H54 (cell line): ENCODE results near the gene XPNPEP3.

Source experiments
- DNase-seq: peaks from one replicate; pipeline ENCODE4 v3.0.0; 2011; ENCODE audit warnings: low spot score, mixed read lengths; ENCODE audit not compliant: insufficient read length
- FAIRE-seq: peaks from 3 replicates; lab custom pipeline; 2011; peaks lifted over from hg19 to GRCh38; lab: Jason Lieb, UNC
- POLR2A ChIP-seq: IDR thresholded peaks from 2 replicates; pipeline ENCODE4 v1.6.1; 2011; ENCODE audit warnings: low read depth, mild to moderate bottlenecking, low read length

XPNPEP3 gene

GRCh38 chr22:40932396-40932795, 75.4 kb downstream of the XPNPEP3 start:
- TF ChIP-seq POLR2A, result no peak

DNA sequence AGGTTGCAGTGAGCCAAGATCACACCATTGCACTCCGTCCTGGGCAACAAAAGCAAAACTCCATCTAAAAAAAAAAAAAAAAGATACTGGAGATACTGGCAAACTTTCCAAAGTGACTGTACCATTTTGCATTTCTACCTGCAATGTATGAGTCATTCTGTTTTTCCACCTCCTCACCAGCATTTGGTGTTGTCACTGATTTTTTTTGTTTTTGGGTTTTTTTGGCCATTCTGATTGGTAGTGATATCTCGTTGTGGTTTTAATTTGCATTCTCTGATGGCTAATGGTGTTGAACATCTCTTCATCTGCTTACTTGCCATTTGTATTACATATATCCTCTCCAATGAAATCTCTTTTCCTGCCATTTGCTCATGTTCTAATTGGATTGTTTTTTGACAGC, 82.3 kb downstream of the XPNPEP3 start:
- FAIRE-seq, result no peak
- no peak for DNase-seq

More at GRCh38 chr22:40932396-40932795, 75.4 kb downstream of the XPNPEP3 start:
- no peak for DNase-seq
- no peak for FAIRE-seq

GRCh38 chr22:40950962-40951794, 94.2 kb downstream of the XPNPEP3 start, which contains the start of gene RBX1:
Gene RBX1 (plus strand): TSS chr22:40951378. CDS start chr22:40951399, 21 bp downstream.
- FAIRE-seq (peak; percentile 11), DNase-seq (peak; percentile 82)
- peak; percentile 81 for TF ChIP-seq POLR2A

More for the DNA sequence above, 82.3 kb downstream of the XPNPEP3 start:
- TF ChIP-seq POLR2A, result no peak

- DNase-seq (no peak), FAIRE-seq (no peak)
- no peak for TF ChIP-seq POLR2A
Observed at GRCh38 chr22:40951795-40952605, 95.1 kb downstream of the XPNPEP3 start.

- no peak for TF ChIP-seq POLR2A
Observed at GRCh38 chr22:40953471-40953870, 96.5 kb downstream of the XPNPEP3 start.

DNA sequence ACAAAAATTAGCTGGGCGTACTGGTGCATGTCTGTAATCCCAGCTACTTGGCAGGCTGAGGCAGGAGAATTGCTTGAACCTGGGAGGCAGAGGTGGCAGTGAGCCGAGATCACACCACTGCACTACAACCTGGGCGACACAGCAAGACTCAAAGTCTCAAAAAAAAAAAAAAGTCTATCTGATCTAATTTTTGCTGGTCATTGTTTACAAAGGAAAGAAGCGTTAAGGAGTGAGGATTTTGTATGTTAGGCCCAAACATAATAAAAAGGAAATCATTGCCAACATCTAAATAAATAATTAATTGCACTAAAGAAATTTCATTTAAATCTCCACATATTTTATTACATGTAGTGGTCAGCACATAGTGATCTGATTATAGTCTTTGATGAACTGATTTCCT, 97.2 kb downstream of the XPNPEP3 start:
- no peak for FAIRE-seq
- no peak for TF ChIP-seq POLR2A
- no peak for DNase-seq

More at GRCh38 chr22:40953471-40953870, 96.5 kb downstream of the XPNPEP3 start:
- DNase-seq (no peak), FAIRE-seq (no peak)

DNA sequence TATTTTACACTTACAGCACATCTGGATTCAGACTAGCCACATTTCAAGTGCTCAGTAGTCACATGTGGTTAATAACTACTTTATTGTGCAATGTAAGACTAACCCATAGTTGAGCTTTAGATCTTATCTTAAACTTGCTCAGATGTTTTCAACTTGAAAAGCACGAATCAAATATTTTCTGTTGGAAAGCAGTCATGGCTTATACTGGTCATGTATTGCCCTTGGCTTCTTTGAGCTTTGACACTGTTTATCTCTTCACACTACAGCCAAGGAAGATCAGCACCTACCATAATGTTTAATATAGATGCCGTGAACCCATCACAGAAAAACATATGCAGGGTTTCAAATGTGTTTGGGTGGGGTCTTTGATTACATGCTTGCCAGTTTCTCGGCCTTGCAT, 98.6 kb downstream of the XPNPEP3 start:
- FAIRE-seq (no peak), DNase-seq (no peak)
- no peak for TF ChIP-seq POLR2A

DNA sequence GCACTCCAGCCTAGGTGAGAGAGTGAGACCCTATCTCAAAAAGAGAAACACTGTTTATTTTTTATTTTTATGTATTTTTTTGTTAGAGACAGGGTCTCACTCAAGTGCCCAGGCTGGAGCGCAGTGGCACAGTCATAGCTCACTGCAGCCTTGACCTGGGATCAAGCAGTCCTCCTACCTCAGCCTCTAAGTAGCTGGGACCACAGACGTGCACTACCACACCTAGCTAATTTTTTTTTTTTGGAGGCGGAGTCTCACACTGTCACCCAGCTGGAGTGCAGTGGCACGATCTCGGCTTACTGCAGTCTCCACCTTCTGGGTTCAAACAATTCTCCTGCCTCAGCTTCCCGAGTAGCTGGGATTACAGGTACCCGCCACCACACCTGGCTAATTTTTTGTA, 100.7 kb downstream of the XPNPEP3 start:
- DNase-seq (no peak), FAIRE-seq (no peak)
- TF ChIP-seq POLR2A, result no peak

GRCh38 chr22:40958299-40958698, 101.4 kb downstream of the XPNPEP3 start:
- DNase-seq, result no peak
- no peak for FAIRE-seq
- TF ChIP-seq POLR2A, result no peak

DNA sequence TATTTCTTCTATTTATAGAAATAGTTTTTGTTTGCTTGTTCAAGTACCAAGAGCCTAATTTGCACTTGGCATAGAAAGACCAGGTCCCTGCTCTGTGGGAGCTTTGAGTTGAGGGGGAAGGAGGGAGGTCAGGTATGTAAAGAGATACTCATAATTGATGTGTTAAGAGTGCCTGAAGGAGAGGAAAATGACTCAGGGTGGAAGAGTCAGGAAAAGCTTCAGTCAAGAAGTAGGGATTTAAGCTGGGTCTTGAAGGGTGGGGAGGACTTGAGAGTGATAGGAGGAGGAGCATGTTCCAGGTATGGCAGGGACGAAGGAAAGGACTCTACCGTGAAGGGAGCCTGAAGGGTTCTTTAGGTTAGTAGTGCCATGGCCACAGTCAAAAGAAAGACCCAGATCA, 103.2 kb downstream of the XPNPEP3 start:
- TF ChIP-seq POLR2A, result no peak
- no peak for DNase-seq
- no peak for FAIRE-seq

DNA sequence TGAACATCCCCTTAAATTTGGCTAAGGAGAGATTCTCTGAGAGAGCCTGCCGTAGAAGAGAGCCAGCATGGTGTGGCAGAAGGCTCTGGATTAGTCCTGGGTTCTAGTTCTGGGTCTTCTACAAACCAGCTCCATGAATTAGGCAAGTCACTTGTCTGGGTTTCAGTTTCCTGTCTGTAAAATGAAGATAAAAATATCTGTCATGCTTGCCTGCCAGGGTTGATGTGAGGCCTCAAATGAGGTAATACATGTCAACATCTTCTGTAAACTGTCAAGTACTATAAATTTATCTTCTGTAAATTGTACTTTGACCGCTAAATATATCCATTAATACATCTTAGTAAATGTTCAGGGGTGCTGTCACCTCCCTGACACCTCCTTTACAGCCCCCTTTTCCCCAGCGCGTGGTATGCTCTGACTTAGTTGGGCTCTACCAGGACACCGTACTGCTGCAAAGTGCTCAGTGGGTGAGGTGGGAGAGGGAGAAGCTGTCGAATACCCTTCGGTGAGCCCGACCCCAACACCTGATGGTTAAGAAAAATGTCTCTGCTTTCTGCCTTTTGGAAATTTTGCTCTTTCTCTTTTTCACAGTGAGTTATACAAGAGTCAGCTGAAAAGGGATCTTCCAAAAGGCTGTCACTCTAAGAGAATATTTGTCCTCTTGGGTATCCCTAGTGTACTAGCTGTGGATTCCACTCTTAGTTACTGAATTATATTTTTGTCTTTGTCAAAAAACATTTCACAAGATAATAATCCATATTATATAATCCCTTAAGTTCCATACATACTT, 109.2 kb downstream of the XPNPEP3 start:
- DNase-seq (no peak), FAIRE-seq (no peak)
- TF ChIP-seq POLR2A, result no peak

DNA sequence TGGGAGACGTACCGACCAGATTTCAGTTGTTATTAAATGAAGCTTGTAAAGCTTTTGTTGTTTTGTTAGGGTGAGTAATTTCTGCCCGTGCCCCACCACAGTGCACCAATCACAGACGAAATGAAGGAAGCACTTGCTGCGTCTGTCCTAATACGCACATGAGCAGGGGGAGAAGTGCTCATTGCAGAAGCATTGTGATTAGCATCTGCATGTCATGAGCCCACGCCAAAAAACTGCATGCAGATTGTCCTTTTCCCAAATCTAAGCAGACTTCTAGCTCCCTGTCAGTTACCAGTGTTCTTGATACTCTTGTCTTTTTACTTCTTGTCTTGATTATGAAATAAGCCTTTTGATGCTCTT, 109.8 kb downstream of the XPNPEP3 start:
- no peak for FAIRE-seq
- no peak for DNase-seq
- no peak for TF ChIP-seq POLR2A

GRCh38 chr22:40967111-40967760, 110.3 kb downstream of the XPNPEP3 start:
- DNase-seq (no peak), FAIRE-seq (no peak)
- TF ChIP-seq POLR2A, result no peak

DNA sequence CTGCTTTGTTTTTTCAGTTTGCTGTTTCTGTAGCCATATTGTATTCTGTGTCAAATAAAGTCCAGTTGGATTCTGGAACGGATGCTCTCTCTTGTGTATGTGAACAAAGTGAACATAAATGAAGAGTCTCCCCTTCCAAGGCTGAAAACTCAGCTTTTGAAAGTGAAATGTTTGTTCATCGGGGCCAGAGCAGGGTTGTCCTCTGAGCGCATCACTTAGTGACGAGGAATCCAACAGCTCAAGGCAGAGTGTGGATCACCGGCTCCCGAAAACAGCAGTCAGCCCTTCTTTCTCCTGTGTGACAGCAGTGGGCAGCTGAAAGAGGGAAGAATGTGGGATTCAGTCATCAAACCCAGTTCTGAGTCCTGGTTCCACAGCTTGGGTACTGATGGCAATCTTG, 115.6 kb downstream of the XPNPEP3 start:
- DNase-seq (no peak), FAIRE-seq (no peak)
- TF ChIP-seq POLR2A, result no peak
